Ascending aorta (tissue), 2 donors: Measurements from ENCODE around the gene MYL6B. TPM values are rescaled to one million over a fixed set of nuclear protein-coding genes. Genes with fewer than 3 reads are reported as not detected.

Experiments
- DNase-seq, 2 donors: peaks; one replicate each; pipeline ENCODE4 v3.0.0-alpha.2; 2019; ENCODE audit warnings: low spot score in 2 of 2
- H3K27ac ChIP-seq, 2 donors: fragments of 200-600 bp; sonication (generic); one replicate each; pipeline ENCODE4 v1.5.1; 2016 to 2017; ENCODE audit warnings: mild to moderate bottlenecking in 1 of 2
- H3K27me3 ChIP-seq: fragments of 200-600 bp; sonication (generic); one replicate; pipeline ENCODE4 v1.5.1; 2017
- H3K36me3 ChIP-seq, 2 donors: fragments of 200-600 bp; sonication (generic); one replicate each; pipeline ENCODE4 v1.5.1; 2016
- H3K4me1 ChIP-seq, 2 donors: fragments of 200-600 bp; sonication (generic); one replicate each; pipeline ENCODE4 v1.5.1; 2016 to 2017; ENCODE audit warnings: mild to moderate bottlenecking in 1 of 2
- H3K4me3 ChIP-seq, 2 donors: fragments of 200-600 bp; sonication (generic); one replicate each; pipeline ENCODE4 v1.5.1; 2016 to 2017; ENCODE audit warnings: mild to moderate bottlenecking in 1 of 2
- H3K9me3 ChIP-seq, 2 donors: fragments of 200-600 bp; sonication (generic); one replicate each; pipeline ENCODE4 v1.5.1; 2016
- intact Hi-C: fragments of 100-400 bp; cut with DNase I; formaldehyde crosslinking; loops from one replicate; pipeline ENCODE4 v1.15.1; 2023
- total RNA-seq: library from RNA; depleted of rRNA; stranded (reverse); fragments of >200 nt; gene quantifications from one replicate; pipeline ENCODE4 v1.1.0, GENCODE V29; 2016
- TF ChIP-seq, protein P1 (sequence below), 3 experiments: fragments of 200-600 bp in 2 of 3; fragments of 450-650 bp in 1 of 3; sonication (generic) in 2 of 3; IDR thresholded peaks; one replicate each; pipeline ENCODE4 v1.5.1; 2016 to 2019; ENCODE audit warnings: antibody characterized with exemption in 3 of 3, mild to moderate bottlenecking in 1 of 3, moderate library complexity in 1 of 3

MYL6B gene
- total RNA-seq, 1 donor from 2014 or later = 53.6 TPM

DNA sequence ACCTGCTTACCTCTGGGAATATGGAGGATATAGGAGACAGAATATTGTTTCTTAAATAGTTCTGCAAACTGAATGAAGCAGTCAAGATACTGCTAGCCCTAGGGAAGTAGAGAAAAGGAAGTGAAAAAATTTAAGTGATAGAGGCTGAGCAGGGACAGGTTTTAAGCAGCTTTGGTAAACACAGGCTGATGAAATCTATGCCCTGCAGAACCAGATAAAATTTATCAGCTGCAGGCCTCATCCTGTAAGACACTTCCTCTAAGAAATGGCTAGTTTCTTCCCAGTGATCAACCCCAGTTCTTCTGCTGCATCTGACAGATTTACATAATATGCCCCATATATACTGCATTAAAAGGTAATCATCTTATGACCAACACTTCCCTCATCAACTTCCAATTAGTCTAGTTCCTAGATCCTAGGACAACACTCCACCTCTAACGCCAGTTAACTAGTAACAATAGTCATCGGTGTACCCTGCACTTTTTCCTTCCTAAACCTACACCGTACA, 25.6 kb upstream of the MYL6B start:
- intact Hi-C loops = loop anchor here (1.0 to 5.0 kb wide), 3 partner anchors 8 to 961 kb away; partner anchors contain the start of genes NAB2, SMARCC2 and ZC3H10
- peak overlapping the region; percentile 49 to 61 for H3K4me3 ChIP-seq
- peaks cover 9 to 21% of the 10 kb centered on the region in 2 donors for H3K4me1 ChIP-seq

DNA sequence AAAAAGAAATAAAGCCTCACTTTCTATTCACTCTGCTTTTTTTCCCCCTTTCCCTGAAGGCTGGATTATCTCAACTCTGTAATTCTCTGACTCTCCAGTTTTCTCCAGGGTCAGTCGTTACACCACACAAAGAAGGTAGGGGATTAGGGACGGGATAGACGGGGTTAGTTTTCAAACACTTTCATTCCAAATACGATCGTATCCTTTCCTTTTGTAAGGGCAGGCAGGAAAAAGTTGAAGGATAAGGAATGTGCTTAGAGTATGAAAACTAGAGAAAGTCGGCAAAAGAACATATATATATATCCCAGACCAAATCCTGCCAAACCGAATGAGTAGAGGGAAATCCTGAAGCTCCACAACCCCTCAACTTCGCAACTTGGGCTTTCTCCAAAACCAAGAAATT, 24.9 kb upstream of the MYL6B start:
- DNase-seq = no peak
- Histone ChIP-seq H3K9me3 (no peaks in the 10 kb centered on the region), H3K4me1 (peaks cover 9 to 21% of the 10 kb centered on the region in 2 donors), H3K27ac (peak overlapping the region; percentile 74 to 78), H3K27me3 (no peaks in the 10 kb centered on the region), H3K36me3 (peaks cover 19 to 28% of the 10 kb centered on the region in 2 donors), H3K4me3 (peak overlapping the region; percentile 49 to 61)
- TF ChIP-seq, protein P1, sequence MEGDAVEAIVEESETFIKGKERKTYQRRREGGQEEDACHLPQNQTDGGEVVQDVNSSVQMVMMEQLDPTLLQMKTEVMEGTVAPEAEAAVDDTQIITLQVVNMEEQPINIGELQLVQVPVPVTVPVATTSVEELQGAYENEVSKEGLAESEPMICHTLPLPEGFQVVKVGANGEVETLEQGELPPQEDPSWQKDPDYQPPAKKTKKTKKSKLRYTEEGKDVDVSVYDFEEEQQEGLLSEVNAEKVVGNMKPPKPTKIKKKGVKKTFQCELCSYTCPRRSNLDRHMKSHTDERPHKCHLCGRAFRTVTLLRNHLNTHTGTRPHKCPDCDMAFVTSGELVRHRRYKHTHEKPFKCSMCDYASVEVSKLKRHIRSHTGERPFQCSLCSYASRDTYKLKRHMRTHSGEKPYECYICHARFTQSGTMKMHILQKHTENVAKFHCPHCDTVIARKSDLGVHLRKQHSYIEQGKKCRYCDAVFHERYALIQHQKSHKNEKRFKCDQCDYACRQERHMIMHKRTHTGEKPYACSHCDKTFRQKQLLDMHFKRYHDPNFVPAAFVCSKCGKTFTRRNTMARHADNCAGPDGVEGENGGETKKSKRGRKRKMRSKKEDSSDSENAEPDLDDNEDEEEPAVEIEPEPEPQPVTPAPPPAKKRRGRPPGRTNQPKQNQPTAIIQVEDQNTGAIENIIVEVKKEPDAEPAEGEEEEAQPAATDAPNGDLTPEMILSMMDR (IDR thresholded peaks at IDR 0.05) = no peak
- intact Hi-C loops = loop anchor here (1.0 to 5.0 kb wide), 2 partner anchors 9 to 960 kb away; partner anchors contain the start of genes NAB2 and ZC3H10

More for the DNA sequence above, 25.6 kb upstream of the MYL6B start:
- TF ChIP-seq, protein P1 (IDR thresholded peaks at IDR 0.05) = no peak
- no peak for DNase-seq
- H3K36me3 ChIP-seq = peaks cover 12 to 28% of the 10 kb centered on the region in 2 donors
- H3K9me3 ChIP-seq = no peaks in the 10 kb centered on the region
- no peaks in the 10 kb centered on the region for H3K27me3 ChIP-seq
- peak overlapping the region; percentile 74 to 78 for H3K27ac ChIP-seq

DNA sequence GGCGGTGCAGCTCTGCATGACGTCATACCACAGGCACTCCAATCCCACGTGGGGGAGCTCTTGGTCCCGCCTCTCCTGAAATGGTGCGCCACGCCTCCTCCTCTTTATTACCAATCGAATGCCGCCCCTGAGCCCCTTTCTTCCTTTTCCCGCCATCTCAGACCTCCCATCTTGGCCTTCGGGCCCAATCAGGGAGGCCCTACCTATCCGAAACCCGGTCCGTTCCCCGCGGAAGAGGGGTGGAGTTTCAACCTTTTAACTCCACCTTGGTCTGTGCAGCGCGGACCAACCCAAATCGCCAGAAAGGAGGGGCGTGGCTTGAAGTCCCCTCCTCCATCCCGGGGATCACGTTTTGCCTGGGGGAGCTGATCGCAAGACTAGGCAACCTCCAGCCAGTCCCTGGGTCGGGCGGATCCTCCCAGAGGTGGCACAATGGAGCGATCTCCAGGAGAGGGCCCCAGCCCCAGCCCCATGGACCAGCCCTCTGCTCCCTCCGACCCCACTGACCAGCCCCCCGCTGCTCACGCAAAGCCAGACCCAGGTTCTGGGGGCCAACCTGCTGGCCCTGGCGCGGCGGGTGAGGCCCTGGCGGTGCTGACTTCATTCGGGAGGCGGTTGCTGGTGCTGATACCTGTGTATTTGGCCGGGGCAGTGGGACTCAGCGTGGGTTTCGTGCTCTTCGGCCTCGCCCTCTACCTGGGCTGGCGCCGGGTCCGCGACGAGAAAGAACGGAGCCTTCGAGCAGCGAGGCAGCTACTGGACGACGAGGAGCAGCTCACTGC, 24.3 kb upstream of the MYL6B start, which contains the start of gene ESYT1:
ESYT1 (plus strand) TSS at position 380 of the 782 bp plus-strand sequence; CDS start at position 433, 53 bp downstream.
- TF ChIP-seq, protein P1 (IDR thresholded peaks at IDR 0.05) = no peak
- intact Hi-C loops = loop anchor here (1.0 to 5.0 kb wide), 3 partner anchors 10 to 959 kb away; partner anchors contain the start of genes MYL6, NAB2 and ZC3H10
- Histone ChIP-seq H3K27ac (peak within 1 kb of the TSS; percentile 87 to 88), H3K36me3 (peaks cover 25 to 28% of the 10 kb centered on the region in 2 donors), H3K4me3 (peak within 1 kb of the TSS; percentile 73 to 80), H3K9me3 (no peaks in the 10 kb centered on the region), H3K4me1 (peaks cover 9 to 21% of the 10 kb centered on the region in 2 donors), H3K27me3 (no peaks in the 10 kb centered on the region)
- DNase-seq = peak; percentile 99 to 100

DNA sequence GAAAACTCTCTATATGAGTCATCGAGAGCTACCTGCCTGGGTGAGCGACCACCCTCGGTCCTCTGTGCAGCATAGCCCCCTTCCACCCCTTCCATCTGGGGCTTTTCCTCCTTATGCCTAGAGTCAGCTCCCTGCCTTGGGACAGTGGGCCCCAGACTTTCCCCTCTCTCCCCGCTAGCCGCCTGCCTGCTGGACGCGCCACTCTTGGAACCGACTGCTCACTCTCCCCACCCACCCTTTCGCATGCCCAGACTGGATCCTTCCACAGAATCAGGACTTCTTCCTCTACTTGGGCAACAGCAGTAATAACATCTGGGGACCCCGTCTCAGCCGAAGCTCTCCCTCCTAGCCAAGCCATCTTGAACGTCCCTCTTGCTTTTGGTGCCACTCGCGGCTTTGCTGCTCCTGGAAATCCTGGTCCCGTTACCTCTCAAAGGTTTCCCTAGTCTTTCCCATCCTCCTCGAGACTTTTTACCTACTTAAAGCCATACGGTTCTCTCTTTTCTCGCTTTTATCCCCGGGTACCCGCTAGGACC, 23.6 kb upstream of the MYL6B start:
- intact Hi-C loops = loop anchor here (1.0 to 5.0 kb wide), 2 partner anchors 30 to 959 kb away; partner anchors contain the start of genes MYL6 and NAB2
- peak overlapping the region; percentile 87 to 88 for H3K27ac ChIP-seq
- no peaks in the 10 kb centered on the region for H3K9me3 ChIP-seq
- H3K27me3 ChIP-seq = no peaks in the 10 kb centered on the region
- TF ChIP-seq, protein P1 (IDR thresholded peaks at IDR 0.05) = no peak
- peaks cover 32 to 34% of the 10 kb centered on the region in 2 donors for H3K36me3 ChIP-seq
- DNase-seq = no peak
- H3K4me1 ChIP-seq = peaks cover 9 to 21% of the 10 kb centered on the region in 2 donors
- H3K4me3 ChIP-seq = peak overlapping the region; percentile 73 to 80

DNA sequence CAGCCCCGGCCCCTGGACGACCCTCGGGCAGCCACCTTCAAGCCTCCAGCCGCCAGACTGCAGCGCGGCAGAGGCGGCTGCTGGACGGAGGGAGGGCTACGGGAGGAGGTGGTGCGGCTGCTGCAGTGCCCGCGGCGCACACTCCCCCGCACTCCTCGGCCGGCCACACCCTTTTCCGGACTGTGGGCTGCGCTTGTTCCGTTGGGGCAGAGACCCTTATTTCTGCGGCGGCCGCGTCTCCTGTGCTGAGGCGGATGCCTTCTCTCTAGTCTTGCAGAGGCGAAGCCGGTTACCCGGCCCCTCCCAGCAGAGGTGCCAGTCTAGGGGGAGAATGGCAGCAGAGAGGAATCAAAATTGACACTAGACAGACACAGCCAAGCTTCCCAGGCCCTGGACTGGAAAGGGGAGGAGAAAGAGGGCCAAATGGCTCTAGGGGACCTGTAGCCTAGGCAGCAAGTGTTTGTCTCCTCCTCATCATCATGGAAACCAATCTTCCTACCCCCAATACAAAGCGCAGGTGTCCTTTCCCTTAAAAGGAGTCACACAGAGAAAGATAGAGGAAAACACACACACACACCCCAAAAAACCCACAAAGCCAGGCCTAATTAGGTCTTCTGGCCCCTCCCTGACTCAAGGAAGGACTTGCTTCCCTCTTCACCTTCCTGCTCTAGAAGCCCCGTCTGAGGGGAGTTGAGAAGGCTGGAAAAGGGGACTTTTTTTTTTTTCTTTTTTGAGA, 23.0 kb upstream of the MYL6B start:
- Histone ChIP-seq H3K27ac (peak overlapping the region; percentile 87 to 88), H3K36me3 (peaks cover 37 to 38% of the 10 kb centered on the region in 2 donors), H3K4me1 (peaks cover 9 to 21% of the 10 kb centered on the region in 2 donors), H3K4me3 (peak overlapping the region; percentile 73 to 80), H3K27me3 (no peaks in the 10 kb centered on the region), H3K9me3 (no peaks in the 10 kb centered on the region)
- peak in 1 of 2 donors; percentile 83 for DNase-seq
- TF ChIP-seq, protein P1 (IDR thresholded peaks at IDR 0.05) = no peak
- intact Hi-C loops = loop anchor here (5.0 kb wide), 1 partner anchor 958 kb away; the partner anchor contains the start of gene NAB2
